GM12873 (cell line): ENCODE results near the gene CD3E.

ENCODE experiments used
- CTCF ChIP-seq: IDR thresholded peaks from 2 replicates; pipeline ENCODE4 v1.5.1; 2012; ENCODE audit warnings: low read depth, mild to moderate bottlenecking, moderate library complexity, low read length, control low read depth; ENCODE audit not compliant: insufficient read depth; ENCODE audit errors: missing control alignments

CD3E gene

GRCh38 chr11:118264569-118265465 lies 39.7 kb upstream of the CD3E start:
- TF ChIP-seq CTCF: no peak

DNA sequence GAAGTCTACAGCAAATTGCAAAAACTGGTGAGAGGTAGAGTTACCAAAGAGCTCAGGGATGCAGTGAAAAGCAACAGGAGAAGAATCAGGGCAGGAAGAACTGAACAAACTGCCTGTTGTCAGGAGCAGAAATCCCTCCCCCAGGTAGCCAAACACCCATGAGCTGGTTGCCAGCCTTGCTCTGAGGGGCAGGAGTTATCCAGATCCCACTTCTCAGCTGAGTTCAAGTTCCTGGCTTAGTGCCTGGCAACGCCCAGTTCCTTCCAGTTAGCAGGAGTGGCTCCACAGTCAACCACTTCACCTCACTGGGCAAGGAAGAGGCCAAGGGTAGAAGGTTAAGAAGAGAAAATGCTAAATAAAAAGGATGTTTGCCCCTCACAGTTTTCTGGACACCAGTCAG lies 38.6 kb upstream of the CD3E start:
- no peak for TF ChIP-seq CTCF

DNA sequence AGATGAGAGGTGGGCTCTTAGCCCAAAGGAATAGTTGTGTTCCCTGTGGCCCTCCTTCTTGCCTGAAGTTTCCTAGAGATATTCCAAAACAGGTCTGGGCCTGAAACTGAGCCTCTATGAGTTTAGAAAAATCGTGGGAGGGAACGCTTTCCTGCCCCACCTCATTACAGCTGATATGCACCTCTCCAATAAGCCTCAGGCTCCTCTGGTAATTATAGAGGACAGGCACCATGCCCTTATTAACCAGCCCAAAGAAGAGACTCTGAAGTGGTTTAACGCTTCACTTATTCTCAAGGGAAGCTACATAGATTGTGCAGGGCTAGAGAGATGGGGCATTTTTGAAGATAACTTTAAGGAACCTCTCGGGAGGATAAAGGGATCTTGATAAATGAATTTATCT lies 37.0 kb upstream of the CD3E start:
- no peak for TF ChIP-seq CTCF

GRCh38 chr11:118272001-118272400 lies 32.5 kb upstream of the CD3E start:
- TF ChIP-seq CTCF: no peak

GRCh38 chr11:118274186-118274585 lies 30.3 kb upstream of the CD3E start:
- TF ChIP-seq CTCF: no peak

GRCh38 chr11:118275176-118275575 lies 29.4 kb upstream of the CD3E start:
- TF ChIP-seq CTCF: no peak

DNA sequence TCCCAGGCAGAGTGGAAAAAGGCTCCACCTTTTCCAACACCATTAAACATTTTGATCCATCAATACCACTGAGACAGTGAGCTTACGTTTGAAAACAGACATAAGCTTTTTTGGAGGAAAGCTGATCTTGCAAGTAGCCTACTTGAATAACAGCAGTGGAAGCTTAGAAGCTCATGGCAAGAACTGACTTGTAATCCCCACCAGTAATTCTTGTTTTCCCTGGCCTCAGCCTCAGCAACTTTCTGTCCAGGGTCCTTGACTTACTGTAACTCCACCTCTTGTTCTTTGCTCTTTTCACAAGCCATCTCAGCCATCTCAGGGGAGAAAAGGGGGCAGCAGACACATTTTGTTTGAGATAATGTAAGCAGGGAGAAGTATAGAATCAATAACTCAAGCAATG lies 28.1 kb upstream of the CD3E start:
- TF ChIP-seq CTCF: no peak
